Epithelial cell of esophagus (primary cell): Measurements from ENCODE around the gene GATA2.

Experiments used
- DNase-seq: peaks from one replicate; pipeline ENCODE4 v3.0.0; 2010; ENCODE audit warnings: low read depth
- H3K4me3 ChIP-seq: 2 replicates; pipeline ENCODE4 v1.5.1; 2011; ENCODE audit warnings: mild to moderate bottlenecking, low read length, control low read depth
- TF ChIP-seq, protein P1 (sequence below): IDR thresholded peaks from 2 replicates; pipeline ENCODE4 v1.5.1; 2011; ENCODE audit warnings: low read depth, mild to moderate bottlenecking, low read length, control low read depth, inconsistent platforms; ENCODE audit not compliant: insufficient read depth; ENCODE audit errors: missing control alignments

The GATA2 gene

DNA sequence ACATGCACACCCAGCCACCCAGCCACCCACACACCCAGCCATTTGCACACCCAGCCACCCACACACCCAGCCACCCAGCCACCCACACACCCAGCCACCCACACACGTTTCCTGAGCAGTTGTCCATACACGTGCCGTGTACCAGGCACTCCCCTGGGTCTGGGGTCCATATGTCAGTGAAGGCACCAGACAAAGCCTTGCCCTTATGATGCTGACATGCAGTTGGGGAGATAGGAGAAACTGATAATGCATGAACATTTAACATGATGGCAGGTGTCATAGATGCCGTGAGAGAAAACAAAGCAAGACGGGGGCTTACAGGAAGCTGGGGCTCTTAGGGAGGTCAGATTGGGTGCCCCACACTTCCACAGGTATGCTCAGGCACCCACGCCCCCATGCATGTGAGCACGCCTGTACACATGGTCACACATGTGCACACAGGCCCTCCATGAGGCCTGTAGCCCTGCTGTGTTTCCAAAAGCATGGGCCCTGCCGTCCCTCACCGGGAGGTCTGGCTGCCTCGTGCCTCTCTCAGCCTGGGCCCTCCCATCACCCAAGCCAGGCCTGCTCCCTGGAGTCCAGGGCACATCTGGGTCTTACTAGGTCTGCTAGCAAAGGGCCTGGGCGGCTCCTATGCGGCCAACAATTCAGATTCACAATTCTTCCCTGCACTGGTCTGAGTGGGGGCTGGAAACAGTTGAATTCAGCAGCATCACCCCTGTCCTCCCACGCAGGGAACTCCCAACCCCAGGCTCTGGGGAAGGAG lies 22.7 kb downstream of the GATA2 start:
- TF ChIP-seq, protein P1, sequence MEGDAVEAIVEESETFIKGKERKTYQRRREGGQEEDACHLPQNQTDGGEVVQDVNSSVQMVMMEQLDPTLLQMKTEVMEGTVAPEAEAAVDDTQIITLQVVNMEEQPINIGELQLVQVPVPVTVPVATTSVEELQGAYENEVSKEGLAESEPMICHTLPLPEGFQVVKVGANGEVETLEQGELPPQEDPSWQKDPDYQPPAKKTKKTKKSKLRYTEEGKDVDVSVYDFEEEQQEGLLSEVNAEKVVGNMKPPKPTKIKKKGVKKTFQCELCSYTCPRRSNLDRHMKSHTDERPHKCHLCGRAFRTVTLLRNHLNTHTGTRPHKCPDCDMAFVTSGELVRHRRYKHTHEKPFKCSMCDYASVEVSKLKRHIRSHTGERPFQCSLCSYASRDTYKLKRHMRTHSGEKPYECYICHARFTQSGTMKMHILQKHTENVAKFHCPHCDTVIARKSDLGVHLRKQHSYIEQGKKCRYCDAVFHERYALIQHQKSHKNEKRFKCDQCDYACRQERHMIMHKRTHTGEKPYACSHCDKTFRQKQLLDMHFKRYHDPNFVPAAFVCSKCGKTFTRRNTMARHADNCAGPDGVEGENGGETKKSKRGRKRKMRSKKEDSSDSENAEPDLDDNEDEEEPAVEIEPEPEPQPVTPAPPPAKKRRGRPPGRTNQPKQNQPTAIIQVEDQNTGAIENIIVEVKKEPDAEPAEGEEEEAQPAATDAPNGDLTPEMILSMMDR, result no peak
- no peak overlapping the region for H3K4me3 ChIP-seq
- DNase-seq, result no peak

GRCh38 chr3:128469556-128469955 lies 23.4 kb downstream of the GATA2 start:
- TF ChIP-seq, protein P1, result no peak
- DNase-seq, result no peak
- no peak overlapping the region for H3K4me3 ChIP-seq

DNA sequence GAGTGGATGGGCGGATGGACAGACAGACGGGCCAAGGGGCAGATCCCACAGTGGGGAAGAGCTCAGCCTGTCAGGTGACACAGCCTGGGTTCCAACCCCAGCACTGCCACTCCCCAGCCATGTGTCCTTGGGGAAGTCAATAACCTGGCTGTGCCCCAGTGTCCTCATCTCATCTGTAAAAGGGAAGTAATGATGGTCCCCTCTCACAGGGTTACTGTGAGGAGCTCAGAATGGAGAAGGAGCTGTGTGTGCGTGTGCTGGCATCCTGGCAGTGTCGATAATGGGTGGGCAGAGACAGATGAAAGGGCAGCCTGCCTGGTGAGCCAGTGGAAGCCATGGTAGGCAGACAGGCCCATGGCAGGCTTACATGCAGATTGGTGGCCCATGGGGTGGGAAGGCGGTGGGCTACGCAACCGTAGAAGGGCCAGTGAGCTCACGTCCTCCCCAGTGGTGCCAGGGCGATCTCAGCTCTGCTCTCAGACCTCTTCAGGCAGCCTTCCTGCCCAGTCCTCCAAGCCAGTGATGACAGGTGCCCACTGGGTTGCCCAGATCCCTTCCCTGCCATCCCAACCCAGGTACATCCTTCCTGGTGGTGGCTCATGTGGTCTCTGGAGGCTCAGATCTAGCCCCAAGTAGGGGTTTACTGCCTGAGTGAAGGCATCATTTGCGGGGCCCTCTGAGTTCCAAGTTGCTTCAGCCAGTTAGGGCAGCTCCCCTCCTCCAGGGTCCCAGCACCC lies 24.0 kb downstream of the GATA2 start:
- TF ChIP-seq, protein P1, result no peak
- H3K4me3 ChIP-seq, result no peak overlapping the region
- DNase-seq, result no peak

GRCh38 chr3:128468285-128468790 lies 24.7 kb downstream of the GATA2 start:
- TF ChIP-seq, protein P1, result no peak
- DNase-seq, result no peak
- no peak overlapping the region for H3K4me3 ChIP-seq

- no peak within 1 kb of the TSS for H3K4me3 ChIP-seq
- DNase-seq, result no peak
- TF ChIP-seq, protein P1, result no peak
Observed at GRCh38 chr3:128466840-128467541, 26.0 kb downstream of the GATA2 start, which contains the start of gene DNAJB8. TSS of gene DNAJB8 (minus strand) at chr3:128466890. CDS start at chr3:128463245, 3,645 bp downstream.

DNA sequence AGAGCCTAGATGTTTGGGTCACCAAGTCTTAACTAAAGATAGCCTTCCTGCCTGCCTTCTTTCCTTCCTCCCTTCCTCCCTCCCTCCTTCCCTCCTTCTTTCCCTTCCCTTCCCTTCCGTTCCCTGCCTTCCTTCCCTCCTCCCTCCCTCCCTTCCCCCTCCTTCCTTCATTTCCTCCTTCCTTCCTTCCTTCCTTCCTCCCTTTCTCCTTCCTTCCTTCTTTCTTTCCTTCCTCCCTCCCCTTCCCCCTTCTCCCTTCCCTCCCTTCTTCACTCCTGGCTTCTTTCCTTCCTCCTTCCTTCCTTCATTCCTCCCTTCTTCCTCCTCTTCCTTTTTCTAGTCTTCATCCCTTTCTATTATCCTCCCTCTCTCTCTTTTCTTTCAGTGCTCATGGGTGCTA lies 28.3 kb downstream of the GATA2 start:
- H3K4me3 ChIP-seq, result no peak overlapping the region
- DNase-seq, result no peak
- TF ChIP-seq, protein P1, result no peak
